HFF-Myc (cell line): ENCODE results near the gene PTGR3.

Experiments used
- DNase-seq: peaks from one replicate; pipeline ENCODE4 v3.0.0-alpha.2; 2011; ENCODE audit warnings: low read depth; ENCODE audit errors: extremely low read depth
- H3K4me3 ChIP-seq: replicated peaks from 2 replicates; pipeline ENCODE4 v1.5.1; 2011; ENCODE audit warnings: low read depth, mild to moderate bottlenecking, control low read depth, low read length
- TF ChIP-seq, protein P1 (sequence below): IDR thresholded peaks from 2 replicates; pipeline ENCODE4 v1.5.1; 2012; ENCODE audit warnings: mild to moderate bottlenecking, low read depth, low read length, control low read depth; ENCODE audit errors: missing control alignments

Gene PTGR3

DNA sequence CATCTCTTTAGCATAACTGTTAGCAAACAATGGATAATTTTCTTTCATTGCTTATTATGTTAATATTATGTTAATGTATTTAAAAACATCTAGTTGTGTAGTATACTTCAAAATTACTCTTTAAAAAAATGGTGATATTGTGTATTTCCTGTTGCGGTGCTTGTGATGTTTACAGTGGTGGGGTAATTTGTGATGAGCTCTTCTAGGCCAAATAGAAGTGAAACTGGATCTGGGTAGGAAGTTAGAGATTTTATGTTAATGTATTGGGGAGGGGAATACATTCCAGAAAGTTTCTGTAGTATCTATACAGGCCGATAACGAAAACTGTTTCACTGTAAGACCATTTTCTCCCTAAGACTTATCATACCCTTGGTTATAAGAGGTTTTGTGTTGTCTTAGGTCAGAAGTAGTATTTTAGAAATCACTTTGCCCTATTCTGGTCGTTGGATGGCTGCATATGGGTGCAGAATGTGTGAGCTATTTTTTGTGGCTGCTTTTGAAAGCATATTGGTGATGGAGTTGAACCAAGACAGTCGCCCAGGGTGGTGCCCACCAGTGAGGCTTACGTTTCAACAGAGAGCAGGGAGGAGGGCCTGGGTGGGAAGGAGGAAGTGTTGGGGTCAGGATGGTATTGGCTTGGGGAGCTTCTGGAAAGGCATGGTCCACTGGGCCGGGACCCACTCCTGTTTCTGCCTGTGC, 7.4 kb upstream of the PTGR3 start:
- H3K4me3 ChIP-seq, result peak overlapping the region; percentile 81
- TF ChIP-seq, protein P1, sequence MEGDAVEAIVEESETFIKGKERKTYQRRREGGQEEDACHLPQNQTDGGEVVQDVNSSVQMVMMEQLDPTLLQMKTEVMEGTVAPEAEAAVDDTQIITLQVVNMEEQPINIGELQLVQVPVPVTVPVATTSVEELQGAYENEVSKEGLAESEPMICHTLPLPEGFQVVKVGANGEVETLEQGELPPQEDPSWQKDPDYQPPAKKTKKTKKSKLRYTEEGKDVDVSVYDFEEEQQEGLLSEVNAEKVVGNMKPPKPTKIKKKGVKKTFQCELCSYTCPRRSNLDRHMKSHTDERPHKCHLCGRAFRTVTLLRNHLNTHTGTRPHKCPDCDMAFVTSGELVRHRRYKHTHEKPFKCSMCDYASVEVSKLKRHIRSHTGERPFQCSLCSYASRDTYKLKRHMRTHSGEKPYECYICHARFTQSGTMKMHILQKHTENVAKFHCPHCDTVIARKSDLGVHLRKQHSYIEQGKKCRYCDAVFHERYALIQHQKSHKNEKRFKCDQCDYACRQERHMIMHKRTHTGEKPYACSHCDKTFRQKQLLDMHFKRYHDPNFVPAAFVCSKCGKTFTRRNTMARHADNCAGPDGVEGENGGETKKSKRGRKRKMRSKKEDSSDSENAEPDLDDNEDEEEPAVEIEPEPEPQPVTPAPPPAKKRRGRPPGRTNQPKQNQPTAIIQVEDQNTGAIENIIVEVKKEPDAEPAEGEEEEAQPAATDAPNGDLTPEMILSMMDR, result no peak
- no peak for DNase-seq

DNA sequence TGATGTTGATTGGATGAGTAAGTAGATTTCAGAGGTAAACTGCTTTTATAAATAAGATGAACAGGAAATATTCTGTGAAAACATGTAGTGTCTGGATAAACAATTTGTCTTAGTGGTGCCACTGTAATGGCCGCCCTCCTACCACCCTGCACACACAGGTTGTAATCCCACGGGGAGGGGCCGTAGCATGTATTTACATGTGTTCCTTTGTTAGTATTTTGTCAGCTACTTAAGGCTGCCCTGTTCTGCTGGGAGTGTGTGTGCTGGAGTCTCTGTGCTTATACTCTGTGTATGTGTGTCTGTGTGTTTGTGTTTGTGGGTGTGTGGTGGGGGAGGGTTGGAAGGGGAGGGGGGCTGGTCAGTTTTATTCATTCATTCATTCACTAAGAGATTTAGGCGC, 6.7 kb upstream of the PTGR3 start:
- DNase-seq, result no peak
- TF ChIP-seq, protein P1, result no peak
- H3K4me3 ChIP-seq, result peak overlapping the region; percentile 81

DNA sequence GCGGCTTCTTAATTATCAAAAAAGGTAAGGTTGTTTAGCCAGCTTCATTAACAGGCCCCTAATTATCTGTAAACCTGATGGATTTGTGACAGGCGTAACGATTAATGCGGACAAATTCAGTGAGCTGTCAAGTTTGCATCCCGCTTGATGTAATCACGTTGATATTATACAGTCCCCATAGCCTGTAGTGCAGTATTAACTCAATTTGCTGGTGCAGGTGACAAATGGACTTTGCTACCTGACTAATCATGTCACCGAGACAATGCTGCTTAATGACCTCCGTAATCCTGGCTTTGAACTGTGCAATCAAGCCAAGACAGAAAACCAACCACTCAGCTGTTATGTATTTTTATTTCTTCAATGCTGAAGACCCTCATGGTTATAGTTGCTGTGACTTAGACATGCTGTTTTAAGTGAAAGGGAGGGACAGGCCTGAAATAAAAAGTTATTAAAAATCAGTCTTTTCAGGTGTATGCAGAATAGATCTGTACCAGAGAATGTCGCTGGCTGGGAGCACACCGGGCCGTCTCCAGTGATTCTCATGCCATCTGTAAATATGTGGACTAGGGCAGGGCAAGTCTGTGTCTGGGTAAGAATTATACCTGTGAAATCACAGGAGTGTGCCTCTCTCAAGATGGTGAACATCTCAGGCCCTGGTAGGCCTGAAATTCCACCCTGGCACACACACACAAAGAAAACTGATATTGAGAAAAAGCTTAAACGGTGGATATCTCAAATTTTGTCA, 6.0 kb upstream of the PTGR3 start:
- no peak for DNase-seq
- H3K4me3 ChIP-seq, result peak overlapping the region; percentile 81
- TF ChIP-seq, protein P1, result no peak

DNA sequence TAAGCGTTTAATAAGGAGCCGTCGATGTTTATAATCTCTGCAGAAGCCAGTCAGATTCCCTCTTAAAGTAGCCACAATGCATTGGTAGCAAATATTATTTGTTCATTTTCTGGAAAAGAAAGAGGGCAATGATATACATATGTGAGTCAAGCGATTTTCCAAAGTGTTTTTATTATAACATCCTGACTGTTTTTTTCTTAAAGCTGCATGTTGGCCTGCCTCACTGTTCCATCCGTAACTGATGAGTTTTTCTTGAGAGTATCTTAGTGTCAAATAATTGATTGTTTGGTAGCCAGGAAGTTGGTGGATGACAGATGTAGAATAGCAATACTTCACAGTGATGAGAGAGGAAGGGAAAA, 5.4 kb upstream of the PTGR3 start:
- peak overlapping the region; percentile 81 for H3K4me3 ChIP-seq
- TF ChIP-seq, protein P1, result no peak
- DNase-seq, result no peak

DNA sequence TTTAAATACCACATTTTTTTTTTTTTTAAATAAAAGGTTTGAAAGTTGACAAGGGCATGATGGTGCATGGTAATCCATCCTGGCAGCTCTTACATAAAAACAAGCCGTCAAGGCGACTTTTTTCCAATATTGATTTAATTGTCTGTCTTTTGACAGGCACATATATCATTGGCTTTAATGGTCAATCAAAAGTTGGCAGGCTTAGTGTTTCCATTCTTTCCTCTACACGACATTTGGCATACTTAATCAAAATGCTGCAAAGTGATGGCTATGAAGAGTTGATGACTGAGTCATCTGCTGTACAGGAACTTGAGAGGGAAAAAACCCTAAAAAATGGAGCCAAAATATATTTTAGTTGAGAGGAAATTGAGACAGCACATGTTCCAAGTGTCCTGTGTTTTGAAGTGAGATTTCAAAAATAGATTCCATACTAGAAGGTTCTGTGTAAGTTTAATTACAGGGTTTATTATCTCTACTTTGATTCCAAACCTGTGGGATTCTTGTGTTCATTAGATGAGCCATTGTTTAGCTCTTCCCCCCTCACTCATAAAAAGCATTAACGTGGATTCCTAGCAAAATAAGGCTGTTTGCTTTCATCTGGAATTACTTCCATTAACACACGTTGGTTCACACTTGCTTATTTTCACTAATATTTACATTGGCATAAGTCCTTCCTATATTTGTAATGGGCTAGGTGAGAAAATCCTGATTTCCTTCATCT, 4.8 kb upstream of the PTGR3 start:
- TF ChIP-seq, protein P1, result no peak
- H3K4me3 ChIP-seq, result peak overlapping the region; percentile 81
- DNase-seq, result peak; percentile 83

DNA sequence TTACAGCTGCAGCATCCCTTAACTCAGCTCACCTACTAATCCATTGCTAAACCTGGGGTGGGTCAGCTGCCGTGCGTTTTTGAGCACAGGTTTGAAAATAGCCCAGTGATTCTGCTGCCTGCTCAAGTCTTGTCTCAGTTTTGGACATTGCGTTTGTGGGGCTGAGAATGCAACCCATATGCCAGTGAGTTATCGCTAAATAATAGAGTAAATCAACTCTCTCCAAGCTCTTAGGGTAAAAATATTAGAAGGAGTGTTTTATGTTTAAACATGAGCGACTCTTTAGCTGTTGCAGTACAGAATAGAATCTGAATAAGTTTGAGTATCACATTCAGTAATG, 3.8 kb upstream of the PTGR3 start:
- peak overlapping the region; percentile 81 for H3K4me3 ChIP-seq
- TF ChIP-seq, protein P1, result no peak
- no peak for DNase-seq
